Breast epithelium (tissue), 3 donors: Measurements from ENCODE around the gene TRIM47.

Source experiments
- CTCF ChIP-seq, 3 donors: fragments of 450-650 bp; IDR thresholded peaks; one replicate each; pipeline ENCODE4 v1.5.1; 2016 to 2017; ENCODE audit warnings: antibody characterized with exemption in 3 of 3, mild to moderate bottlenecking in 3 of 3, moderate library complexity in 3 of 3
- POLR2A ChIP-seq: fragments of 450-650 bp; IDR thresholded peaks from one replicate; pipeline ENCODE4 v1.6.1; 2016; ENCODE audit warnings: antibody characterized with exemption, mild to moderate bottlenecking, moderate library complexity

GRCh38 chr17:75917141-75917916 lies 38.9 kb upstream of the TRIM47 start:
- TF ChIP-seq CTCF (IDR thresholded peaks at IDR 0.05): no peak
- TF ChIP-seq POLR2A: no peak
